K562 (cell line): ENCODE results near the gene ADRM1. TPM values are rescaled to one million over a fixed set of nuclear protein-coding genes. Genes with fewer than 3 reads are reported as not detected.

Experiments
- ARHGAP35 ChIP-seq: fragments of 450-650 bp; IDR thresholded peaks from 2 replicates; pipeline ENCODE4 v1.6.1; 2018; ENCODE audit not compliant: partially characterized antibody
- ATF6 ChIP-seq: sonication (generic); formaldehyde crosslinking; IDR thresholded peaks from 2 replicates; pipeline ENCODE4 v1.4.0; 2020; ENCODE audit warnings: mild to moderate bottlenecking, missing genetic modification reagents
- CBFB ChIP-seq: sonication (generic); formaldehyde crosslinking; IDR thresholded peaks from 2 replicates; pipeline ENCODE4 v1.4.0; 2020; ENCODE audit warnings: mild to moderate bottlenecking, missing genetic modification reagents
- CBX1 ChIP-seq: sonication (generic); IDR thresholded peaks from 2 replicates; pipeline ENCODE4 v1.6.1; 2016; ENCODE audit warnings: antibody characterized with exemption, low read depth, mild to moderate bottlenecking
- CSDE1 ChIP-seq, 2 experiments: fragments of 450-650 bp; IDR thresholded peaks; 2 replicates each; pipeline ENCODE4 v1.6.1; 2016; ENCODE audit warnings: mild to moderate bottlenecking in 1 of 2
- DEAF1 ChIP-seq: fragments of 450-650 bp; formaldehyde crosslinking; IDR thresholded peaks from 2 replicates; pipeline ENCODE4 v1.4.0; 2020; ENCODE audit warnings: mild to moderate bottlenecking, moderate library complexity
- EP300 ChIP-seq: IDR thresholded peaks from 2 replicates; pipeline ENCODE4 v1.6.1; 2012; ENCODE audit warnings: low read length, improper control_type of control experiment
- FOSL1 ChIP-seq: fragments of 200-800 bp; sonication (Bioruptor generic); conservative IDR thresholded peaks from 2 replicates; pipeline ENCODE4 v1.6.1; 2016; ENCODE audit warnings: missing genetic modification characterization, missing compliant biosample characterization
- GTF2B ChIP-seq: IDR thresholded peaks from 2 replicates; pipeline ENCODE4 v1.6.1; 2011; ENCODE audit not compliant: insufficient read length; ENCODE audit errors: extremely low read depth
- HMG20A ChIP-seq: fragments of 450-650 bp; formaldehyde crosslinking; conservative IDR thresholded peaks from 2 replicates; pipeline ENCODE4 v1.4.0; 2020; ENCODE audit warnings: mild to moderate bottlenecking, mixed read lengths
- HSF4 ChIP-seq: fragments of 250-450 bp; sonication (Bioruptor Pico); IDR thresholded peaks from 2 replicates; pipeline ENCODE4 v2.1.2; 2022; ENCODE audit warnings: mild to moderate bottlenecking, moderate library complexity, borderline replicate concordance
- LEF1 ChIP-seq: fragments of 450-650 bp; IDR thresholded peaks from 2 replicates; pipeline ENCODE4 v1.6.1; 2016; ENCODE audit warnings: mild to moderate bottlenecking
- NCOR1 ChIP-seq: fragments of 450-650 bp; IDR thresholded peaks from 2 replicates; pipeline ENCODE4 v1.6.1; 2016; ENCODE audit warnings: mild to moderate bottlenecking, moderate library complexity
- NFXL1 ChIP-seq: fragments of 450-650 bp; formaldehyde crosslinking; IDR thresholded peaks from 2 replicates; pipeline ENCODE4 v1.4.0; 2021; ENCODE audit warnings: mild to moderate bottlenecking
- NKRF ChIP-seq: fragments of 450-650 bp; IDR thresholded peaks from 2 replicates; pipeline ENCODE4 v1.6.1; 2016; ENCODE audit warnings: borderline replicate concordance
- RBFOX2 ChIP-seq: fragments of 200-400 bp; formaldehyde crosslinking; IDR thresholded peaks from 2 replicates; pipeline ENCODE4 v1.6.1; 2017; ENCODE audit warnings: low read depth, mild to moderate bottlenecking, low read length, moderate library complexity
- SMARCA5 ChIP-seq: fragments of 450-650 bp; IDR thresholded peaks from 2 replicates; pipeline ENCODE4 v1.6.1; 2016
- SREBF1 ChIP-seq: fragments of 150-350 bp; IDR thresholded peaks from 2 replicates; pipeline ENCODE4 v1.6.1; 2014; ENCODE audit warnings: antibody characterized with exemption, low read depth, low read length, borderline replicate concordance
- SRSF9 ChIP-seq: fragments of 200-400 bp; formaldehyde crosslinking; IDR thresholded peaks from 2 replicates; pipeline ENCODE4 v1.6.1; 2017; ENCODE audit warnings: low read depth, low read length, borderline replicate concordance
- TEAD2 ChIP-seq: fragments of 450-650 bp; IDR thresholded peaks from 2 replicates; pipeline ENCODE4 v1.6.1; 2016; ENCODE audit warnings: missing genetic modification characterization, control low read depth, missing compliant biosample characterization
- YBX1 ChIP-seq: fragments of 450-650 bp; IDR thresholded peaks from 2 replicates; pipeline ENCODE4 v1.7.1; 2016; ENCODE audit warnings: mild to moderate bottlenecking
- ZNF3 ChIP-seq: fragments of 250-450 bp; sonication (Bioruptor Pico); IDR thresholded peaks from 2 replicates; pipeline ENCODE4 v1.5.0; 2021; ENCODE audit warnings: mild to moderate bottlenecking, moderate library complexity
- ZNF354B ChIP-seq: fragments of 250-450 bp; sonication (Bioruptor Pico); IDR thresholded peaks from 2 replicates; pipeline ENCODE4 v1.4.0; 2020
- ZNF449 ChIP-seq: fragments of 250-450 bp; sonication (Bioruptor Pico); IDR thresholded peaks from 2 replicates; pipeline ENCODE4 v1.8.0; 2022; ENCODE audit warnings: moderate library complexity, mild to moderate bottlenecking, inconsistent platforms
- polyA plus RNA-seq, 8 experiments: library from polyadenylated mRNA; depleted of rRNA in 4 of 8; stranded (reverse) in 5 of 8; unstranded in 3 of 8; fragments of >200 nt; fragmentation: Nextera tagmentation in 2 of 8; fragmentation: Illumina TruSeq in 1 of 8; extraction: Ambion mirVana in 2 of 8; extraction: Trizol in 1 of 8; gene quantifications; 2 replicates each; pipeline versions ENCODE4 v1.2.1 to v1.2.3, GENCODE V29; 2011 to 2014; ENCODE audit warnings: inconsistent platforms in 1 of 8, missing spikeins in 1 of 8
- total RNA-seq, 7 experiments: library from RNA; depleted of rRNA in 6 of 7; stranded (reverse); fragments of >200 nt in 6 of 7; fragmentation: Illumina TruSeq in 2 of 7; extraction: Trizol in 2 of 7; gene quantifications; 2 replicates each; pipeline versions ENCODE4 v1.2.1 to v1.2.3, GENCODE V29; 2011 to 2021; ENCODE audit warnings: low replicate concordance in 1 of 7

ADRM1 gene
- total and polyA plus RNA-seq, 9 of the 15 experiments (the other 6 are each of a cell fraction or from before 2014, with no cell fraction given): 5.0 to 223 (median 67.4) TPM

GRCh38 chr20:62274332-62274950 is 28.4 kb upstream of the ADRM1 start (continued):
- no peak for TF ChIP-seq NKRF
- TF ChIP-seq NFXL1 (CRISPR knock-in tag): no peak
- no peak for TF ChIP-seq LEF1
- no peak for TF ChIP-seq GTF2B
- TF ChIP-seq ATF6 (CRISPR knock-in tag): no peak
- no peak for TF ChIP-seq HMG20A (CRISPR knock-in tag)
- TF ChIP-seq ZNF3 (CRISPR knock-in tag): no peak
- TF ChIP-seq DEAF1 (CRISPR knock-in tag): no peak
- no peak for TF ChIP-seq SREBF1
- TF ChIP-seq HSF4 (CRISPR knock-in tag): no peak
- TF ChIP-seq ZNF354B (CRISPR knock-in tag): no peak
- no peak for TF ChIP-seq SRSF9
- TF ChIP-seq CSDE1 (IDR thresholded peaks at IDR 0.05): no peak
- no peak for TF ChIP-seq CBFB
- TF ChIP-seq CBX1: no peak
- TF ChIP-seq TEAD2: no peak
- no peak for TF ChIP-seq RBFOX2
- TF ChIP-seq SMARCA5: no peak
- no peak for TF ChIP-seq FOSL1 (tag)
- no peak for TF ChIP-seq ZNF449 (CRISPR knock-in tag)
- TF ChIP-seq YBX1: no peak
- TF ChIP-seq NCOR1: peak; percentile 63
- no peak for TF ChIP-seq ARHGAP35
- no peak; the same call in 1 of the 2 replicates for TF ChIP-seq EP300
